ENCODE data around the gene SLC25A52.
"Not testable (repeated sequence)": the region's sequence is repeated elsewhere in the genome, so short reads cannot be mapped to it uniquely, and the experiment has no call there.

SLC25A52 gene

DNA sequence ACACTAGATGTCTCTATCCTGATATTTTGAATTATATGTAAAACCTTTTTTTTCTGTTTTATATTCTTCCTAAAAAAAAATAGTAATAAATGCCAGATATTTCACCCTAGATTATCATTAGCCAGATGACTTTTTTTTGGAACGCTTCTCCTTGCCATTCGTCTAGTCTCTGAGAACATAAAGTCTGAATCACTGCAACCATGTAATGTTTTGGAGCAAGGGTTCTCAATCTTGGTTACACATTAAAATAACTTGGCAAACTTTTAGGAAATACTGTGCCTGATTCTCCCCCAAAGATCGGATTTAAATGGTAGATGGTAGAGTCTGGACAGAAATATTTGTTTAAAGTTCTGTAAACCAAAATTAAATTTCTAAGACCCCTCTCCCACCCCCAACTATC lies 21.0 kb downstream of the SLC25A52 start:
- no peak for DNase-seq

DNA sequence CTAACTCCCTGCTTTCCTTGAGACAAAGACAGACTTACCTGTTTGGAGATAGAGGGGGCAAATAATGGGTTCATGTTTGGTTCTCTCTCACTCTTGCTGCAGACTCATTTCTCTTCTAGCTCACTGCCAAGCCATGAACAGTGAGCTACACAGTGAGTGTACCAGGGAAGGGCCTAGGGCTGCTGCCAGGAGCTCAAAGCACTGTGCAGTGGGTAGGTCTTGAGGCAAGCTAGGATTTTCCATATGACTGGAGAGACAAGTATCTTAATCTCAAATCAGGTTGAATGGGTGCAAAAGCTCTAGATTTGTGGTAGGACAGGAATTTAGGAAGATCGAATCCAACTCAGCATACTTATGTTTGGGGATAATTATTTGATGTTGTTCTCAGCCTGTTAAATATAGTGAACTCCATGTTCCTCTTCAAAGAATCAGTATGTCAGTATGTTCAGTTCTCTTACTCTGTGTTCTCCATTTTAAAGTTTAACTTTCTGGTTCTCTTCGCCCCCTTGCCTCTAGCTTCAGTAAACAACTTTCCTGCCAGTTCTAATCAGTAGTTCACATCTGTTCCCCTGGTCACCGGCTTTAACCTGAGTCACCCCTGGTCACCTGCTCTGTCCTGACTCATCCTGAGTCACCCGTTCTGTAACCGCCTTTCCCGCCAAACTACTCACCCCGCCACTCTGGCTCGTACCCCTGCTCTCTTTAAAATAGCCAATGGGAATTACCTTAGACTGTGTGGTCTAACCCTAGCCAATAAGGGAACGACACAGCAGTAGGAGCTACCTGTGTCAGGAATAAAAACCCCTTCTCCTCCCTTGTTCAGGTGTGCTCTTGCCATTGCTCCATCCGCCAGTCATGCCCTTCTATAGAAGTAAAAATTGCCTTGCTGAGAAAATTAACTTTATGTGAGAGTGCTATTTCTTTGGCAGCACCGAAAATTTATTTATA lies 21.9 kb downstream of the SLC25A52 start:
- DNase-seq: no peak

DNA sequence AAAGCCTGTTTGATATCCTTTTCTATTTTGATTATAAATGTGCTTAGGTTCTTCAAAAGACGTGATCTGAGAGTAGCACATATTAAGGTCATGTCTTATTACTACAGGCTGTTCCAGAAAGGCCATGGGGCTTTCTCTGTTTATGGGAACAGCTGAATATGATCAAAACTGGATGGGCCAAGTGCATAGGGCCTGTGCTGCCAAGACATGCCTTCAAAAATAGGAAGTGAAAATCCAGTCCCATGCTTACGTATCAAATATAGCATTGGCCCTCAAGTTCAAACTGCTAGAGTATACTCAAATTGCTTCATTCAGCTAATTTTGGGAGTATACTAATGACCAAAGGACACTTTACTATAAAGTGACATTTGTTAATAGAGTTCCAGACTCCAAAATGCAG lies 24.1 kb downstream of the SLC25A52 start:
- no peak for DNase-seq

DNA sequence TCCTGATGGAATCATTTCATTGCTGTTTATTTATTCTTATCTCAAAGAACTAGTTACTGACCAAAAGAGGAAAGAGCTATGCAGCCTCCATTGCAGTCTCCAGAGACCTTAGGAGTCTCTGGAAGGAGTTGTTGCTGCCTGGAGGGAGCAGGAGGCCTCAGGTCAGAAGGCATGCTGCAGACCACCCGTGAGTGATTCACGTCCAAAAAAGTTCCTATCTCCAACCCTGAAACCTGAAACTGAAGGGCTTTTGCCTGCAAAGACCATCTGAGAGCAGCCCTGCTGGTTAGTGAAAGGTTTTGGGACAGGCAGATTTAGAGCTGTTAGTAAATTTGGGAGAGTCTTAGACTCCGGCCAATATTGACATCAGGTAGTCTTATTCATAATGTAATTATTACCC lies 29.1 kb downstream of the SLC25A52 start:
- no peak for DNase-seq

DNA sequence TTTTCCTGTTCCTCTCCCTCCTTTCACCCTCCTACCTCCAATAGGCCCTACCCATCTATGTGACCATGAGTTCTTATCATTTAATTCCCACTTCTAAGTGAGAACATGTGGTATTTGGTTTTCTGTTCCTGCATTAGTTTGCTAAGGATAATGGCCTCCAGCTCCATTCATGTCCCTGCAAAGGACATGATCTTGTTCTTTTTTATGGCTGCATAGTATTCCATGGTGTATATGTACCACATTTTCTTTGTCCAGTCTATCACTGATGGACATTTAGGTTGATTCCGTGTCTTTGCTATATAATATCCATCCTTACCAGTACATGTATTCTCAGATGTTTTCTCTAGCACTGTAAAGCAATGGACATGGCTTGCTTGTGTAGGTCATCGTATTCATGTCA lies 31.5 kb downstream of the SLC25A52 start:
- DNase-seq: not testable (repeated sequence)

DNA sequence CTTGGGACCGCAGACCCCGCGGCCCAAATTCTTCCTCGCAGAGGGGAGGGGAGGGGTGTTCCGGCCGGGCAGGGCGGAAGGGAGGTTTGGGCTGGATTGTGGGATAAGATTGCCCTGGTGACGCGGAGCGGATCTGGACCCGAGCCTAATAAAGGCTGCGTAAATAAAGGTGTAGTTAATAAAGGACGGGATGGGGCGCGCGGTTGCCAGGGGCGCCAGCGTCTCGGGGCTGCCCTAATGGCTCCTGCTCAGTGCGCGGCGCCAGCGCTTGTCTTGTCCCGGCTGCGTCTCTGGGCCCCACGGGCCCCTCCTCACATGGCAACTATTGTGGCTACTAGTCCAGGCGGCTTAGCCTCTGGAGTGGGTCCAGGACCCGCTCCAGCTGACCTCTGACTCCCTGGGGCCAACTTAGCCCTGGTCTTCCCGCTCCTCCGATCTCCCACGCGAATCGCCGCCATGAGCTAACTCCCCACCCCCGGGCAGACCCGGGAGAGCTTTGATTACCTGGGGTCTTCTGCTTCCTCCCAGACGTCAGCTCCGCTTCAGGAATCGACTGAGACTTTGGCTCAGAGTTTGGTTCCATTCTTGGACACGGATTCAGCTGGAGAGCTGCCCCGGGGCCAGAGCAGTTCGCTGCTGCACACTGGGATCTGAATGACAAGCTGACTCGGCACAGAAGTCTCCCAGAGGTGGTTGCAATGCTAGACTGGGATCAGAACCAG lies 36.5 kb downstream of the SLC25A52 start:
- no peak for DNase-seq

DNA sequence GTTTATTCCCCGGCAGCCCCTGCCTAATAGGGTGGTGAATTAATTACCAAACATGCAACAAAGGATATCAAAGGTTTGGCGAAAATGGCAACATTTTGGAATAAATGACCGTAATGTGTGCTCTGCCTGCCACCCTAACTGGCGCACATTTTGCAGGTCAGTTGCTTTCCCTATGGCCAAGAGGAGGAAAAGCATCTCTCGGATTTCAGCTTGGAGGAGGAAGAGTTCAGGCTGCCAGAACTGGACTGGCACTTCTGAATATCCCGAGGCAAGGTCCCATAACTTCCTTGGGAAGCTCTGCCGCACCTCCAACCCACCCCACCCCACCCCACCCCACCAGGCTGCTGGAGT lies 37.1 kb downstream of the SLC25A52 start:
- no peak for DNase-seq

DNA sequence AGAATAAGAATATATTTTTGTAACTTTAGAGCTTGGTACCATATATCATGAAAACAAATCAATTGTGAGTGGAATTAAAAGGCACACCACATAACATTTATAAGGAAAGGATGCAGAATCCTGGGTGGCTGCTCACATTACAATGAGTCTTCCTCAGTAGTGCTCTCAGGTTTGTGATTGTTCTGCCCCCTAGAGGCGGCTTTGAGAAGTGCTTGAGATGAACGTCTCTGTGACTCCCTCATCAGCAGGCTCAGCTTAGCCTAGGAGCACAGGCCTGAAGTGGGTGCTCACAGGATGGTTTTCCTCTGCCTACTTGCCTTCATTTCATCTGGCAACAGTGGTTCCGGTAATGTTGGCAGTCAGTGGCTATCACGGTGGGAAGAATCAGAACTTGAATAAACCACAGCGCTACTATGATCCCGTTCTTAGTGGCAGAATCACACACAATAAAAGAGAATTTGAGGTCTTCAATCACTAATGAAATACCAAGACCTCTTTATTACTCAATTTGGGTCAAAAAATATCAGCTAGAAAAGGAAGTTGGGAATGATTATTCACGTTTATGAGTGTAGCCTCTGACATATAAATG lies 38.2 kb downstream of the SLC25A52 start:
- DNase-seq: peak; percentile 57

DNA sequence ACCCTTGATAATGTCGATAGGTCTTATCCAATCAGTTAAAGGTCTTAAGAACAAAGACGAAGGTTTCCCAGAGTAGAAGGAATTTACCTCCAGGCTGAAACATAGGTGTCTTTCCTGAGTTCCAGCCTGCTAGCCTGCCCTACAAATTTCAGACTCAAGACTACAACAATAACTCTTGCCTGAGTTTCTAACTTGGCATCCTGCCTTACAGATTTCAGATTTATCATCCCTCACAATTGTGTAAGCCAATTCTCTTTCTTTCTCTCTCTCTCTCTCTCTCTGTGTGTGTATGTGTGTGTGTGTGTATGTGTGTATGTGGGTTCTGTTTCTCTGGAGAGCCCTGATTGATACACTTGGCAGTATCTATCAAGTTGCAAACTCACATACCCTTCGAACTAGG lies 39.1 kb downstream of the SLC25A52 start:
- no peak for DNase-seq

DNA sequence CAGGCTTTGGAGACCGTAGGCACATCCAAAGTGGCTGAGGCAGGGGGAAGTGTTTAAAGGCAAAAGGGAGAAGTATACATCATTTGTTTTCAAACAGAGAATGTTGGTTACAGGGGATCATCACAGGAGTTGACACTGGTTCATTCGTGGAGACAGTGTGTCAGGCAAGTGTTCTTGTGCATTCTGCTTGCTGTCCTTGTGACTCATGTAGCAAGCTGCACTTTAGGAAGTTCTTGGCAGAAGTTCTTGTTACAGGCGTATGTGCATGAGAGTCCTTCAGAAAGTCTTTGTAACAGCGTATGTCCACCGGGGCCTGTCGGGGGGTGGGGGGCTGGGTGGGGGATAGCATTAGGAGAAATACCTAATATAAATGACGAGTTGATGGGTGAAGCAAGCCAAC lies 39.8 kb downstream of the SLC25A52 start:
- DNase-seq: no peak

DNA sequence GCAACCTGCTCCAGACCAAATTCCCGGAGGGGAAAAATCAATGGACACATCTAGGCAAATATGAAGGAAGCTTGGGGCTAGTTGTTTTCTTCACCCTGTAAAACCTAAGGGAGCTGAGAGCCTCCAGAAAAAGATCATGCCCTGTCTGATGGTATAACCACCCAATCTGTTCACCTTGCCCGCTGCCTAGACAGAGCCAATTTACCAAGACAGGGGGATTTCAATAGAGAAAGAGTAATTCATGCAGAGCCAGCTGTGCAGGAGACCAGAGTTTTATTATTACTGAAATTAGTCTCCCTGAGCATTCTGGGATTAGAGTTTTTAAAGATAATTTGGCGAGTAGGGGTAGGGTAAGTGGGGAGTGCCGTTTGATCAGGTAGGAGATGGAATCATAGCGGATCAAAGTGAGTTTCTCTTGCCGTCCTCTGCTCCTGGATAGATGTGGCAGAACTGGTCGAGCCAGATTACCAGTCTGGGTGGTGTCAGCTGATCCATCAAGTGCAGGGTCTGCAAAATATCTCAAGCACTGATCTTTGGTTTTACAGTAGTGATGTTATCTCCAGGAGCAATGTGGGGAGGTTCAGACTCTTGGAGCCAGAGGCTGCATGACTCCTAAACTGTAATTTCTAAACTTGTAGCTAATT lies 41.2 kb downstream of the SLC25A52 start:
- DNase-seq: no peak

DNA sequence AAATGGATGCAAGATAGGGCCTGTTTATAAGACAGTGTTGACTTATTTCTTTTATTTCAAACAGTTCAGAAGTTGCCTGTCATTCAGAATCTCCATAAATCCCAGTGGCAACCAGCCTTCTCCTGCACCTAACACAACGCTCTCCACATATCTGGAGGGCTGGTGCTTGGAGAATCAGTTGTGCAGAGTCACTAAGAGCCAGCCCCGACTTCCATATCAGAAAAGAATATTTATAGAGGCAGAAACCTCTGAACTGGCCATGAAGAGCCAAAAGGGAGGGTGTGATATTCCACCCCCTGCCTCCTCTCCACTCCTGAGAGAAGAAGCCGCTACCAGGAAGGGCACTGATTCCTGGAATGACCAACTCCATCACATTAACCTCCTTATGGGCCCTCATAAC lies 42.3 kb downstream of the SLC25A52 start:
- no peak for DNase-seq

DNA sequence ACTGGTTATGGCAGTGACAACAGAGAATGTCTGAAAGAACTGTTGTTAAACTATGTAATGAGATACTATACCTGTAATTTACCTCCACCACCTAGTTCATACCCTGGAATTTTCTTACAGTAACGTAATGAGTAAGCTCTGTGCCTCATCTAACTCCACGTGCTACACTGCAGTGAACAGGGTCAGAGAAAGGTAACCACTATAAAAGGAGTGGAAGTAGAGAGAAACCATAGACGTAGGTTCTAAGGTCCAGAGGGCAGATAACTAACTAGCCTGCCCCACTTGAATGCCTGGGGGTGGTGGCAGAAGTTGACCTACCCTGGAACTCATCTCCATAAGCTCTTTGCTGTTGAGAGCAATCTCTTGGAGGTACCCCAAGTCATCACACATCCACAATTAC lies 44.3 kb downstream of the SLC25A52 start:
- no peak for DNase-seq

DNA sequence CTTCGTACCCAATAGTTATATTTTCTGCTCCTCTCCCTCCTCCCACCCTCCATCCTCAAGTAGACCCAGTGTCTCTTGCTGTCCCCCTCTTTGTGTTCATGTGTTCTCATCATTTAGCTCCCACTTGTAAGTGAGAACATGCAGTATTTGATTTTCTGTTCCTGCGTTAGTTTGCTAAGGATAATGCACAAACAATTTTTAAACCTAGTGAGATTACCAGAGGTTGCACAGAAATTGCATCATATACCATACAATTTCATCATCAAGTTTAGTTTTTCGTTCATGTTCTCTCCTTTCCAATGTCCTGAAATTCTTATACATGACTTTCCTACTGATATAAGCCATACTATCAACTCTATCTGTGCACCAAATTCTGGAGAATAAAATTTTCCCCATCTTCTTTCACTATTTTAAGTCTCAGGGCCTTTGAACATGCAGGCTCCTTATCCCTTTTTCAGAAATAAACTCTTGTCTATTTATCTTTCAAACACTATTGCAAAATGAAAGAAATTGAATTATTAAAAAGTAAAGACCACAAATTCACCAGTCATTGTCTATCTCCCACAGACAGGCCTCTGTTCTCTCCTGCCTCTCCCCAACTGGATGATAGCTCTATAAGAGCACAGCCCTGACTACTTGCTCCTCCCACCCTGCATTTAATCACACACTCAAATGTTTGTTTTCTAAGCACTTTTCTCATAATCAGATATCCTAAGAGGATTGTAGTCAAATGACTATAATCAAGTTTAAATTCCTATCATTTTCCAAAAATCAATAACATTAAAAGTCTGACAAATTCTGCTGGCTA lies 49.1 kb downstream of the SLC25A52 start:
- no peak for DNase-seq

DNA sequence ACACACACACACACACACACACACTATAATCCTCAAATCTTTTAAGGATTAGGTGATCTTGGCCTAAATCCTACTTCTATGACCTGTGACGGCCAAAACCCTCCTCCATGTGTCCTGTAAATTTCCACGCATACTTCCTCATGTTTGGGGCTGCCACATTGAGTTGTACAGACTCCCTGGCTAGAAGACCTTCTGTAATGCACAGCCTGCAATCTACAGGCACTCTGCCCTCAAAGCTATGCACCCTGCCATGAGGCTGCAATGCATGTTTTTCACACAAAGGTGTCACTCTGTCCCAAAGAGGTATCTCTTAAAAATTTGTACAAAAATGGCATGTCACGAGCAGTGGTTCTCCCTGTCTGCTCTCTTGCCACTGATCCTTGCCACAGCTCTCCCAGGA lies 49.9 kb downstream of the SLC25A52 start:
- no peak for DNase-seq
